GM19463 (cell line): Measurements from ENCODE around the gene TPST1.
A peak's percentile ranks its signal among the peaks of the same experiment; 100 is the strongest.
"Not testable (repeated sequence)": the region's sequence is repeated elsewhere in the genome, so short reads cannot be mapped to it uniquely, and the experiment has no call there.

Source experiments
- ATAC-seq: cut with Tn5 transposase; IDR thresholded peaks from one replicate; pipeline ENCODE4 v1.9.1; 2021; ENCODE audit warnings: mild to moderate bottlenecking, moderate library complexity; ENCODE audit not compliant: unreplicated experiment

The TPST1 gene

GRCh38 chr7:66204822-66205740 lies at the start of gene TPST1:
Gene TPST1 (plus strand): TSS chr7:66205334. CDS start chr7:66240426, 35,092 bp downstream.
- peak; percentile 90 for ATAC-seq

GRCh38 chr7:66156035-66156434 lies 49.1 kb upstream of the TPST1 start:
- not testable (repeated sequence) for ATAC-seq

- ATAC-seq = no peak
Measured at GRCh38 chr7:66157060-66157459, 48.1 kb upstream of the TPST1 start.

GRCh38 chr7:66162622-66163021 lies 42.5 kb upstream of the TPST1 start:
- ATAC-seq = no peak

- no peak for ATAC-seq
Measured at GRCh38 chr7:66163186-66163610, 41.9 kb upstream of the TPST1 start.

GRCh38 chr7:66164356-66164755 lies 40.8 kb upstream of the TPST1 start:
- no peak for ATAC-seq

- no peak for ATAC-seq
Measured at GRCh38 chr7:66167773-66168387, 37.3 kb upstream of the TPST1 start.

GRCh38 chr7:66169616-66170015 lies 35.5 kb upstream of the TPST1 start:
- ATAC-seq = no peak

- ATAC-seq = no peak
Measured at GRCh38 chr7:66170309-66171231, 34.6 kb upstream of the TPST1 start.

GRCh38 chr7:66172536-66173401 lies 32.4 kb upstream of the TPST1 start:
- ATAC-seq = not testable (repeated sequence)

- no peak for ATAC-seq
Measured at GRCh38 chr7:66173856-66174255, 31.3 kb upstream of the TPST1 start.

- ATAC-seq = not testable (repeated sequence)
Measured at GRCh38 chr7:66175006-66175405, 30.1 kb upstream of the TPST1 start.

- ATAC-seq = no peak
Measured at GRCh38 chr7:66176914-66177313, 28.2 kb upstream of the TPST1 start.

- ATAC-seq = no peak
Measured at GRCh38 chr7:66178258-66178657, 26.9 kb upstream of the TPST1 start.

- no peak for ATAC-seq
Measured at GRCh38 chr7:66181329-66181728, 23.8 kb upstream of the TPST1 start.

GRCh38 chr7:66181845-66182244 lies 23.3 kb upstream of the TPST1 start:
- no peak for ATAC-seq

GRCh38 chr7:66182920-66183319 lies 22.2 kb upstream of the TPST1 start:
- ATAC-seq = no peak

GRCh38 chr7:66183700-66184099 lies 21.4 kb upstream of the TPST1 start:
- no peak for ATAC-seq

GRCh38 chr7:66185680-66186187 lies 19.4 kb upstream of the TPST1 start:
- no peak for ATAC-seq

- ATAC-seq = no peak
Measured at GRCh38 chr7:66186991-66187390, 18.1 kb upstream of the TPST1 start.
